ENCODE data around the gene PRRX2.

Gene PRRX2

DNA sequence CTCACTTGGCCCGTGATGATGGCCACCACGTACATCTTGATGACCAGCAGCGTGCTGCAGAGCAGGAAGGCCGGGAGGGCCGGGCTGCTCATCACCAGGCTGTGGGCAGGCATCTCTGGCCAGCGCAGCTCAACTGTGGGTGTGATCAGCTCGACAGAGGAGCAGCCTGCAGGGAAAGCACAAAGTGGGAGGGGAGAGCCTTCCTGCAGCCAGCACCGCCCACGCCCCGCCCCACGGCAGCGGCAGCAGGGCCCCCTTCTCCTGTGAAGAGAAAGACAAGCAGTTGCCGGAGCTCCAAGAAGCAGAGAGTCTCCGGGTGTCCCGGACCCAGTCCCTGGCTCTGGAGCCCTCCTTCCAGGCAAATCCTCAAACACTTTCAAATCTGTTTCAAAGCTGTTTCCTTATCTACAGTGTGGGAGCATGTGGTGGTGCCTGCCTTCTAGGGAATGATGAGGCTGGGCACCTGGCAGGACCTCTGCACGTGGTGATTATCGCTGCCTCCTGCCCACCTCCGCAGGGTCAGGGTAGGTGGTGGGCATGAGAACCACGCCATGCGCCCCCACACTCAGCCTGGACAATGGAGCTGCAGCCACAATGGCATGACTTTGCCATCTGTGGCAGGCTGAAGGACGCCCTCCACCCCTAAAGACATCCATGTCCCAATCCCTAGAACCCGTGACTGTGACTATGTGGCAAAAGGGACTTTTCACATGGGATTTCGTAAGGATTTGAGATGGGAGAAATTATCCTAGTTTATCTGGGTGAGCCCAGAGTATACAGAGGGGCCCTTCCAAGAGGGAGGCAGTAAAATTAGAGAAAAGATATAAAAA, 87.7 kb downstream of the PRRX2 start, which contains the start of gene PTGES:
Gene PTGES (minus strand): TSS at position 143 of the 830 bp plus-strand sequence. CDS start 30 bp downstream, at position 113.
- Histone ChIP-seq H3K4me3 (ENCODE audit: low read depth, low read length) (peak within 1 kb of the TSS; percentile 57), H3K27me3 (replicated peaks) (no peaks in the 10 kb centered on the region), H3K27ac (peak within 1 kb of the TSS; percentile 47), H3K36me3 (replicated peaks) (peaks cover 9% of the 10 kb centered on the region)
- peak; percentile 89 for DNase-seq
- TF ChIP-seq, protein P1, sequence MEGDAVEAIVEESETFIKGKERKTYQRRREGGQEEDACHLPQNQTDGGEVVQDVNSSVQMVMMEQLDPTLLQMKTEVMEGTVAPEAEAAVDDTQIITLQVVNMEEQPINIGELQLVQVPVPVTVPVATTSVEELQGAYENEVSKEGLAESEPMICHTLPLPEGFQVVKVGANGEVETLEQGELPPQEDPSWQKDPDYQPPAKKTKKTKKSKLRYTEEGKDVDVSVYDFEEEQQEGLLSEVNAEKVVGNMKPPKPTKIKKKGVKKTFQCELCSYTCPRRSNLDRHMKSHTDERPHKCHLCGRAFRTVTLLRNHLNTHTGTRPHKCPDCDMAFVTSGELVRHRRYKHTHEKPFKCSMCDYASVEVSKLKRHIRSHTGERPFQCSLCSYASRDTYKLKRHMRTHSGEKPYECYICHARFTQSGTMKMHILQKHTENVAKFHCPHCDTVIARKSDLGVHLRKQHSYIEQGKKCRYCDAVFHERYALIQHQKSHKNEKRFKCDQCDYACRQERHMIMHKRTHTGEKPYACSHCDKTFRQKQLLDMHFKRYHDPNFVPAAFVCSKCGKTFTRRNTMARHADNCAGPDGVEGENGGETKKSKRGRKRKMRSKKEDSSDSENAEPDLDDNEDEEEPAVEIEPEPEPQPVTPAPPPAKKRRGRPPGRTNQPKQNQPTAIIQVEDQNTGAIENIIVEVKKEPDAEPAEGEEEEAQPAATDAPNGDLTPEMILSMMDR (IDR thresholded peaks at IDR 0.05; ENCODE audit: low read depth, low read length, missing control alignments): no peak
- in situ Hi-C loops (cut with HindIII; ENCODE audit: low pct_ligation_motif_present, low sequenced_read_pairs): no loop called here

DNA sequence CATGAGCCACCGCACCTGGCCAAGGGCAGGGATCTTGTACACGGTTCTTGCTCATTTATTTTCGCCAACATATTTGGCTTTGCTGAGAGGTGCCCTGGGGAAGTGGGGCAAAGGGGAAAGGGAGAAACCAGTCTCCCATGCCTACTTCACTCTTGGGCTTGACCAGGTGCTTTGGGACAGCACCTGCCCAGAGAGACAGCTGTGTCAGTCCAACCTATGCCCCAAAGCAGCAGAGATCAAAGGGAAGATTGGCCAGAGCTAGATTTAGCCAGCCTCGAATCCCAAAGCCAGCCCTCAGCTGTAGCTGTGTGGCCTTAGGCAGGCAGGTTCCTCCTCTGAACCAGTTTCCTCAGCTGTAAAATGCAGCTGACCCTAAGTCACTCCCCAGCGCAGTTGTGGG, 89.7 kb downstream of the PRRX2 start:
- Histone ChIP-seq H3K27me3 (replicated peaks) (no peaks in the 10 kb centered on the region), H3K36me3 (replicated peaks) (no peaks in the 10 kb centered on the region), H3K4me3 (ENCODE audit: low read depth, low read length) (no peak overlapping the region), H3K27ac (no peak overlapping the region)
- TF ChIP-seq, protein P1 (IDR thresholded peaks at IDR 0.05; ENCODE audit: low read depth, low read length, missing control alignments): no peak
- in situ Hi-C loops (cut with HindIII; ENCODE audit: low pct_ligation_motif_present, low sequenced_read_pairs): no loop called here
- no peak for DNase-seq

DNA sequence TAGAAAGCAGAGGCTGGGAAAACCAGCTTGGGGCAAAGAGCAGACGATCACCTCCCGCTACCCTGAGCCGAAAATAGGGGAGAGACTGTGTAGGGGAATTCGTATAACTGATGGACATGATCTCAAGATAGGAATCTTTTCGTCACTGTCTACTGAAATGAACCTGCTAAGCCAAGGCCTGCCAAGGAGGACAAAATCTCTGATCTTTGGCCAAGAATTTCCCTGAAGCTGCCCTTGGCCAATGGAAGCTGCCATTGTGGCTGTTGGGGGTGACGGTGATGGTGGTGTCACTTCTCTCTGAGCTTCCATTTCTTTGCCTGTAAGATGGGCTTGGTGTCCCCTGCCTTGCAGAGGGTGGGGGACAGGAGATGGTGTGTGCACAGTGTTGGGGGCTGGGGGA, 90.7 kb downstream of the PRRX2 start:
- Histone ChIP-seq H3K4me3 (ENCODE audit: low read depth, low read length) (no peak overlapping the region), H3K27ac (no peak overlapping the region), H3K27me3 (replicated peaks) (no peaks in the 10 kb centered on the region), H3K36me3 (replicated peaks) (no peaks in the 10 kb centered on the region)
- no peak for DNase-seq
- in situ Hi-C loops (cut with HindIII; ENCODE audit: low pct_ligation_motif_present, low sequenced_read_pairs): no loop called here
- TF ChIP-seq, protein P1 (IDR thresholded peaks at IDR 0.05; ENCODE audit: low read depth, low read length, missing control alignments): no peak

DNA sequence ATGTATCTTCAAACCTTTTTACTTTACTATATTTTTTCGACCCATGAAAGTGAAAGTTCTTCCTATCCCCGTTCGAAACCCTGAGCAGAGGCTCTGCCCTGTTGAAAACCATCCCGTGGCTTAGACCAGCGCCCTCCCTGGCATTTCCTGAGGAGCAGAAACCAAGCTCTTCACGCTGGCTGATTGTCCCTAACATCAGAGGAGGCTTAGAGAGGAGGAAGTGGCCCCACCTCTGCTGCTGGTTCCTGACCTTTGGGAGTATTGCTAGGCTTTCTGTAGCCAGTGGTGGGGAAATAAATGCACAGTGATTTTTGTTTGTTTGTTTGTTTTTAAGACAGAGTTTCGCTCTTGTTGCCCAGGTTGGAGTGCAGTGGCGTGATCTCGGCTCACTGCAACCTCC, 91.6 kb downstream of the PRRX2 start:
- TF ChIP-seq, protein P1 (IDR thresholded peaks at IDR 0.05; ENCODE audit: low read depth, low read length, missing control alignments): no peak
- H3K4me3 ChIP-seq (ENCODE audit: low read depth, low read length): no peak overlapping the region
- H3K36me3 ChIP-seq (replicated peaks): no peaks in the 10 kb centered on the region
- in situ Hi-C loops (cut with HindIII; ENCODE audit: low pct_ligation_motif_present, low sequenced_read_pairs): no loop called here
- H3K27me3 ChIP-seq (replicated peaks): no peaks in the 10 kb centered on the region
- no peak for DNase-seq
- H3K27ac ChIP-seq: no peak overlapping the region

DNA sequence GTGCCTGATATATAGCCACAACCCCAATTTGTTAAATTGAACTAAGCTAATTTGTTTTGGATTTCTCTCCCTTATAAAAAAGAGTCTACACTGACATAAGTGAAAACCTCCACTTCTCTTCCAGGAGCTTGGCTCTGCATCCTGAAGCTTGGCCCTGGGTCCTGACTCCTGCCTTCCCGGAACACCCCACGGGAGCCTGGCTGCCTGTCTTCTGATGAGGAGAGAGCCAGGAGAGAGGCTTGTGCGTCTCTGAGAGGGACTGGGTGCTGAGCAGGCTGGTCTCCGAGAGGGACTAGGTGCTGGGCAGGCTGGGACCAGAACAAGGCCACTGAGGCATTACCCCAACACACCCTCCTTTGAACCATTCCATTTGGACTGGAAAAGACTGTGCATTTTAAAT, 93.9 kb downstream of the PRRX2 start:
- H3K4me3 ChIP-seq (ENCODE audit: low read depth, low read length): no peak overlapping the region
- in situ Hi-C loops (cut with HindIII; ENCODE audit: low pct_ligation_motif_present, low sequenced_read_pairs): no loop called here
- no peak overlapping the region for H3K27ac ChIP-seq
- no peak for DNase-seq
- TF ChIP-seq, protein P1 (IDR thresholded peaks at IDR 0.05; ENCODE audit: low read depth, low read length, missing control alignments): no peak
- H3K27me3 ChIP-seq (replicated peaks): no peaks in the 10 kb centered on the region
- H3K36me3 ChIP-seq (replicated peaks): no peaks in the 10 kb centered on the region

Data from brain microvascular endothelial cell (primary cell).